HCT116 (cell line): ENCODE measurements around the gene ACBD3.

Experiments
- CEBPB ChIP-seq: IDR thresholded peaks from 2 replicates; pipeline ENCODE4 v1.6.1; 2012; ENCODE audit warnings: low read depth
- EGR1 ChIP-seq: IDR thresholded peaks from 2 replicates; pipeline ENCODE4 v1.6.1; 2012; ENCODE audit warnings: low read depth
- EZH2 ChIP-seq: fragments of 200-600 bp; sonication (generic); IDR thresholded peaks from 2 replicates; pipeline ENCODE4 v1.6.1; 2017; ENCODE audit warnings: antibody characterized with exemption, mixed run types
- EZH2phosphoT487 ChIP-seq: fragments of 200-600 bp; IDR thresholded peaks from 2 replicates; pipeline ENCODE4 v1.6.1; 2018; ENCODE audit warnings: antibody characterized with exemption, borderline replicate concordance
- JUND ChIP-seq: IDR thresholded peaks from 2 replicates; pipeline ENCODE4 v1.6.1; 2012
- POLR2A ChIP-seq: IDR thresholded peaks from 2 replicates; pipeline ENCODE4 v1.7.0; 2011; ENCODE audit warnings: borderline replicate concordance; ENCODE audit not compliant: insufficient read depth, insufficient read length; ENCODE audit errors: extremely low read depth
- POLR2AphosphoS5 ChIP-seq: IDR thresholded peaks from 2 replicates; pipeline ENCODE4 v1.6.1; 2011; ENCODE audit warnings: mild to moderate bottlenecking, low read depth, low read length, moderate library complexity
- RAD21 ChIP-seq: IDR thresholded peaks from 2 replicates; pipeline ENCODE4 v1.6.1; 2012; ENCODE audit warnings: low read depth, mild to moderate bottlenecking
- SIN3A ChIP-seq: IDR thresholded peaks from 2 replicates; pipeline ENCODE4 v1.6.1; 2012; ENCODE audit warnings: low read depth
- TCF7L2 ChIP-seq: IDR thresholded peaks from 2 replicates; pipeline ENCODE4 v1.7.0; 2011; ENCODE audit warnings: borderline replicate concordance, inconsistent platforms; ENCODE audit not compliant: insufficient read depth, insufficient read length; ENCODE audit errors: extremely low read depth
- YY1 ChIP-seq: IDR thresholded peaks from 2 replicates; pipeline ENCODE4 v1.6.1; 2011; ENCODE audit warnings: low read length, low read depth, moderate library complexity, mild to moderate bottlenecking; ENCODE audit not compliant: insufficient replicate concordance; ENCODE audit errors: extremely low read depth
- ZNF274 ChIP-seq: fragments of 200-500 bp; sonication (Bioruptor generic); IDR thresholded peaks from 2 replicates; pipeline ENCODE4 v1.6.1; 2014; ENCODE audit warnings: mild to moderate bottlenecking, low read depth, low read length, inconsistent platforms
- TF ChIP-seq, protein P1 (sequence below), 3 experiments: fragments of 200-600 bp in 1 of 3; sonication (generic) in 1 of 3; IDR thresholded peaks in 2 of 3; conservative IDR thresholded peaks in 1 of 3; 2 replicates each; pipeline ENCODE4 v1.5.1; 2012 to 2017; ENCODE audit warnings: low read depth in 2 of 3, low read length in 2 of 3, antibody characterized with exemption in 1 of 3, borderline replicate concordance in 1 of 3, control low read depth in 1 of 3, mild to moderate bottlenecking in 1 of 3, mixed read lengths in 1 of 3, mixed run types in 1 of 3, moderate library complexity in 1 of 3; ENCODE audit not compliant: insufficient read depth in 1 of 3
- TF ChIP-seq, protein P2 (sequence below): IDR thresholded peaks from 2 replicates; pipeline ENCODE4 v1.6.1; 2012

DNA sequence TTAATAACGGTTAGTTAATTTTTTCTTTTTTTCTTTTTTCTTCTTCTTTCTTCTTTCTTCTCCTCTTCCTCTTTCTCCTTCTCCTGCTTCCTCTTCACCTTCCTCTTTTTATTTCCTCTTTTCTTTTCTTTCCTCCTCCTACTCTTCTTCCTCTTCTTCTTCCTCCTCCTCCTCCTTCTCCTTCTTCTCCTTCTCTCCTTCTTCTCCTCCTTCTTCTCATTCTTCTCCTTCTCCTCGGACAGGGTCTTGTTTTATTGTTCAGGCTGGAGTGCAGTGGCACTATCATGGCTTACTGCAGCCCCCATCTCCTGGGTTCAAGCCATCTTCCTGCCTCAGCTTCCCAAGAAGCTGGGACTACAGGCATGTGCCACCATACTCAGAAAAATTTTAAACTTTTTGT lies 13.4 kb upstream of the ACBD3 start:
- TF ChIP-seq TCF7L2 (no peak), POLR2A (no peak), ZNF274 (no peak), POLR2AphosphoS5 (no peak), JUND (no peak), SIN3A (no peak), RAD21 (no peak), EZH2 (no peak), YY1 (no peak), CEBPB (no peak), EGR1 (no peak), EZH2phosphoT487 (no peak)
- TF ChIP-seq, protein P1, sequence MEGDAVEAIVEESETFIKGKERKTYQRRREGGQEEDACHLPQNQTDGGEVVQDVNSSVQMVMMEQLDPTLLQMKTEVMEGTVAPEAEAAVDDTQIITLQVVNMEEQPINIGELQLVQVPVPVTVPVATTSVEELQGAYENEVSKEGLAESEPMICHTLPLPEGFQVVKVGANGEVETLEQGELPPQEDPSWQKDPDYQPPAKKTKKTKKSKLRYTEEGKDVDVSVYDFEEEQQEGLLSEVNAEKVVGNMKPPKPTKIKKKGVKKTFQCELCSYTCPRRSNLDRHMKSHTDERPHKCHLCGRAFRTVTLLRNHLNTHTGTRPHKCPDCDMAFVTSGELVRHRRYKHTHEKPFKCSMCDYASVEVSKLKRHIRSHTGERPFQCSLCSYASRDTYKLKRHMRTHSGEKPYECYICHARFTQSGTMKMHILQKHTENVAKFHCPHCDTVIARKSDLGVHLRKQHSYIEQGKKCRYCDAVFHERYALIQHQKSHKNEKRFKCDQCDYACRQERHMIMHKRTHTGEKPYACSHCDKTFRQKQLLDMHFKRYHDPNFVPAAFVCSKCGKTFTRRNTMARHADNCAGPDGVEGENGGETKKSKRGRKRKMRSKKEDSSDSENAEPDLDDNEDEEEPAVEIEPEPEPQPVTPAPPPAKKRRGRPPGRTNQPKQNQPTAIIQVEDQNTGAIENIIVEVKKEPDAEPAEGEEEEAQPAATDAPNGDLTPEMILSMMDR (IDR thresholded peaks at IDR 0.05 in 2 of 3, conservative IDR thresholded peaks at IDR 0.05 in 1 of 3; ENCODE audit: borderline replicate concordance in 1 of 3, insufficient read depth in 1 of 3, low read depth in 2 of 3, low read length in 2 of 3), result no peak
- TF ChIP-seq, protein P2, sequence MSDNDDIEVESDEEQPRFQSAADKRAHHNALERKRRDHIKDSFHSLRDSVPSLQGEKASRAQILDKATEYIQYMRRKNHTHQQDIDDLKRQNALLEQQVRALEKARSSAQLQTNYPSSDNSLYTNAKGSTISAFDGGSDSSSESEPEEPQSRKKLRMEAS, result no peak
